Esophagus muscularis mucosa (tissue), 4 donors: ENCODE data around the gene MTCH1. TPM values are rescaled to one million over a fixed set of nuclear protein-coding genes. Genes with fewer than 3 reads are reported as not detected.

ENCODE experiments used
- DNase-seq: peaks from one replicate; pipeline ENCODE4 v3.0.0-alpha.2; 2017; ENCODE audit errors: extremely low spot score
- H3K27ac ChIP-seq, 4 donors: fragments of 200-600 bp; sonication (generic); replicated peaks in 1 of 4; 1 replicate in 3 of 4; 2 replicates in 1 of 4; pipeline ENCODE4 v1.5.1; 2016 to 2019; ENCODE audit warnings: mild to moderate bottlenecking in 1 of 4
- H3K27me3 ChIP-seq, 4 donors: fragments of 200-600 bp; sonication (generic); one replicate each; pipeline versions ENCODE4 v1.5.1 to v1.6.0; 2016 to 2019
- H3K36me3 ChIP-seq, 4 donors: fragments of 200-600 bp; sonication (generic); one replicate each; pipeline ENCODE4 v1.5.1; 2016 to 2019
- H3K4me1 ChIP-seq, 4 donors: fragments of 200-600 bp; sonication (generic); one replicate each; pipeline ENCODE4 v1.5.1; 2016 to 2019
- H3K4me3 ChIP-seq, 4 donors: fragments of 200-600 bp; sonication (generic); 1 replicate in 2 of 4; 2 replicates in 2 of 4; pipeline ENCODE4 v1.5.1; 2016 to 2019; ENCODE audit warnings: mild to moderate bottlenecking in 4 of 4, moderate library complexity in 1 of 4
- H3K9me3 ChIP-seq, 4 donors: fragments of 200-600 bp; sonication (generic); 1 replicate in 3 of 4; 2 replicates in 1 of 4; pipeline ENCODE4 v1.5.1; 2016 to 2019
- EP300 ChIP-seq: sonication (generic); formaldehyde crosslinking; IDR thresholded peaks from one replicate; pipeline ENCODE4 v1.6.1; 2017; ENCODE audit warnings: antibody characterized with exemption
- POLR2A ChIP-seq: fragments of 450-650 bp; IDR thresholded peaks from one replicate; pipeline ENCODE4 v1.6.1; 2017; ENCODE audit warnings: antibody characterized with exemption, moderate library complexity, mild to moderate bottlenecking, low read depth
- POLR2AphosphoS5 ChIP-seq, 2 donors: sonication (generic); formaldehyde crosslinking; IDR thresholded peaks; one replicate each; pipeline ENCODE4 v1.6.1; 2017; ENCODE audit warnings: antibody characterized with exemption in 2 of 2
- WGBS: methylation state at CpG from one replicate; pipeline ENCODE4 v1.1.5; 2018; 5-methylcytosine and 5-hydroxymethylcytosine counted together
- intact Hi-C: fragments of 100-400 bp; cut with DNase I; formaldehyde crosslinking; loops from one replicate; pipeline ENCODE4 v1.15.1; 2023
- total RNA-seq, 4 donors: library from RNA; depleted of rRNA; stranded (reverse); fragments of >200 nt; gene quantifications; one replicate each; pipeline versions ENCODE4 v1.1.0 to v1.2.1, GENCODE V29; 2016
- TF ChIP-seq, protein P1 (sequence below), 3 experiments: fragments of 200-600 bp in 2 of 3; fragments of 450-650 bp in 1 of 3; sonication (generic) in 2 of 3; IDR thresholded peaks; one replicate each; pipeline ENCODE4 v1.5.1; 2017 to 2019; ENCODE audit warnings: antibody characterized with exemption in 3 of 3, mild to moderate bottlenecking in 2 of 3, moderate library complexity in 1 of 3

Gene MTCH1
- total RNA-seq, 4 donors from 2014 or later: 205 to 258 (median 232) TPM

DNA sequence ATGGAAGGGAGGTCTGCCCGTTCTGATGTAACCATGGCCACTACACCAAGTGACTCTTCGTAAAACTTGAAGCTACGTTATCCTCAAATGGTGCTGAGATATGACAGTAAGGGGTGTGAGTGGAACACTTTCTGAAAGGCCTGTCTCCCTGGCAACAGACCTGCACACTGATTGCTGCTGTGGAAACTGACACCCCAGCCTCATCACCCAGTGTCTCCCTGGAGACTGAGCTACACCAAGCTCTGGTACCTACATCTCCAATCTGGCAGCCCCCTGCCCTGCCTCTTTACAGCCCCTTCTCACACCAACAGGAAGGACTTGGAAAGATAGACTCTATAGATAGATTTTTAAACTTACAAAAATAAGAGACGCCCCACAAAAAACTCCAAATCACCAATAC lies 18.2 kb downstream of the MTCH1 start:
- peaks cover 59 to 68% (median 65%) of the 10 kb centered on the region in 4 donors for H3K36me3 ChIP-seq
- H3K9me3 ChIP-seq: no peaks in the 10 kb centered on the region
- no peak overlapping the region for H3K27ac ChIP-seq
- TF ChIP-seq EP300: no peak
- TF ChIP-seq POLR2AphosphoS5 (IDR thresholded peaks at IDR 0.05): no peak
- no peak for TF ChIP-seq POLR2A
- TF ChIP-seq, protein P1, sequence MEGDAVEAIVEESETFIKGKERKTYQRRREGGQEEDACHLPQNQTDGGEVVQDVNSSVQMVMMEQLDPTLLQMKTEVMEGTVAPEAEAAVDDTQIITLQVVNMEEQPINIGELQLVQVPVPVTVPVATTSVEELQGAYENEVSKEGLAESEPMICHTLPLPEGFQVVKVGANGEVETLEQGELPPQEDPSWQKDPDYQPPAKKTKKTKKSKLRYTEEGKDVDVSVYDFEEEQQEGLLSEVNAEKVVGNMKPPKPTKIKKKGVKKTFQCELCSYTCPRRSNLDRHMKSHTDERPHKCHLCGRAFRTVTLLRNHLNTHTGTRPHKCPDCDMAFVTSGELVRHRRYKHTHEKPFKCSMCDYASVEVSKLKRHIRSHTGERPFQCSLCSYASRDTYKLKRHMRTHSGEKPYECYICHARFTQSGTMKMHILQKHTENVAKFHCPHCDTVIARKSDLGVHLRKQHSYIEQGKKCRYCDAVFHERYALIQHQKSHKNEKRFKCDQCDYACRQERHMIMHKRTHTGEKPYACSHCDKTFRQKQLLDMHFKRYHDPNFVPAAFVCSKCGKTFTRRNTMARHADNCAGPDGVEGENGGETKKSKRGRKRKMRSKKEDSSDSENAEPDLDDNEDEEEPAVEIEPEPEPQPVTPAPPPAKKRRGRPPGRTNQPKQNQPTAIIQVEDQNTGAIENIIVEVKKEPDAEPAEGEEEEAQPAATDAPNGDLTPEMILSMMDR (IDR thresholded peaks at IDR 0.05): no peak
- DNase-seq: no peak
- intact Hi-C loops: no loop called here
- 72% methylated on average over 4 of the region's 4 CpGs for WGBS
- H3K27me3 ChIP-seq: no peaks in the 10 kb centered on the region
- H3K4me3 ChIP-seq: no peak overlapping the region
- peaks cover 27 to 58% (median 33%) of the 10 kb centered on the region in 4 donors for H3K4me1 ChIP-seq

DNA sequence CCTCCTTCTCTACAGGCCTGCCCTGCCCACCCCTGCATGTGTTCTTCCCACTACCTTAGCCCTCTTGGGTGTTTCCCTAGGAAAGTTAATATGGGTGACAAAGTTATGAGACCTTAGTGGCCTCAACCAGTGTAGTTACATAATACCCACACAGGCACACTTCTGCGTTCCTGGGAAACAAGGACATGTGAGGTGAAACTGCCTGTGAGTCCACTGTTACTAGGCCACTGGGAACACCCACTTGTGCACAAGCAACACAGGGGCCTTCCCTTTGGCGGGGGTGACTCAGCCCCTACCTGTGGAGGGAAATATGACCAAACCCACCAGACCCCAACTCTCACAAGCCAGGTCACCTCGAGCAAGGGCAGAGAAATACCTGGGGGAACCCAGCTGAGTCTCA lies 18.7 kb downstream of the MTCH1 start:
- H3K27ac ChIP-seq: no peak overlapping the region
- H3K9me3 ChIP-seq: no peaks in the 10 kb centered on the region
- DNase-seq: no peak
- 92% methylated on average over 2 of the region's 3 CpGs for WGBS
- H3K36me3 ChIP-seq: peaks cover 54 to 63% (median 60%) of the 10 kb centered on the region in 4 donors
- TF ChIP-seq EP300 (no peak), POLR2AphosphoS5 (IDR thresholded peaks at IDR 0.05) (no peak), POLR2A (no peak)
- TF ChIP-seq, protein P1 (IDR thresholded peaks at IDR 0.05): no peak
- H3K4me3 ChIP-seq: no peak overlapping the region
- intact Hi-C loops: no loop called here
- H3K27me3 ChIP-seq: no peaks in the 10 kb centered on the region
- H3K4me1 ChIP-seq: peaks cover 24 to 53% (median 33%) of the 10 kb centered on the region in 4 donors

DNA sequence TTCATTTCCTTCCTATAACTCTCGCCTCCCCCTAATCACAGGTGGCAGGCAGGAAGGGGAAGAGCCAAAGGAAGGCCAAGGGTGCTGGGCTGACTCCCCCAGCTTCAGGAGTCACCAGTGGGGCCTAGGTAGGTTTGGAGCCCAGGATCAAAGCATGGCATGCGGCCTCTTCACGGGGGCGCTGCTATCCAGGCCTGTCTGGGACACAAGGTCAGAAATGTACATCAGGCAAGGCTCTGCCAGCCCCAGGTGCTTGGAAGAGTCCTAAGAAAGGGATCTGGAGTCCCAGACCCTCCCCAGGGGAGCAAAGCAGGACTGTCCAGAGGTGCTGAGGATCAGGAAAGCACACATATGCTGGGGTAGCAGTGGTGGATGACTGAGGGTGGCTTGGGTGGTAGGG lies 21.1 kb downstream of the MTCH1 start:
- Histone ChIP-seq H3K9me3 (no peaks in the 10 kb centered on the region), H3K27me3 (no peaks in the 10 kb centered on the region), H3K27ac (no peak overlapping the region), H3K36me3 (peaks cover 30 to 39% (median 36%) of the 10 kb centered on the region in 4 donors), H3K4me3 (no peak overlapping the region), H3K4me1 (peaks cover 24 to 39% (median 30%) of the 10 kb centered on the region in 4 donors)
- WGBS: 86% methylated on average over 1 of the region's 4 CpGs
- TF ChIP-seq POLR2AphosphoS5 (IDR thresholded peaks at IDR 0.05) (no peak), POLR2A (no peak), EP300 (no peak)
- TF ChIP-seq, protein P1 (IDR thresholded peaks at IDR 0.05): no peak
- intact Hi-C loops: no loop called here
- DNase-seq: no peak

DNA sequence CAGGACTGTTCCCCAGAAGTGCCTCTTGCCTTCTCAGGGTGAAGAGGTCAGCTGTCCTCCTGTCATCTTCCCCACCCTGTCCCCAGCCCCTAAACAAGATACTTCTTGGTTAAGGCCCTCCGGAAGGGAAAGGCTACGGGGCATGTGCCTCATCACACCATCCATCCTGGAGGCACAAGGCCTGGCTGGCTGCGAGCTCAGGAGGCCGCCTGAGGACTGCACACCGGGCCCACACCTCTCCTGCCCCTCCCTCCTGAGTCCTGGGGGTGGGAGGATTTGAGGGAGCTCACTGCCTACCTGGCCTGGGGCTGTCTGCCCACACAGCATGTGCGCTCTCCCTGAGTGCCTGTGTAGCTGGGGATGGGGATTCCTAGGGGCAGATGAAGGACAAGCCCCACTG lies 21.6 kb downstream of the MTCH1 start:
- no peak for DNase-seq
- Histone ChIP-seq H3K27me3 (no peaks in the 10 kb centered on the region), H3K4me3 (no peak overlapping the region), H3K9me3 (no peaks in the 10 kb centered on the region), H3K36me3 (peaks cover 25 to 34% (median 30%) of the 10 kb centered on the region in 4 donors), H3K27ac (no peak overlapping the region), H3K4me1 (peaks cover 23 to 39% (median 27%) of the 10 kb centered on the region in 4 donors)
- no peak for TF ChIP-seq POLR2A
- no peak for TF ChIP-seq POLR2AphosphoS5 (IDR thresholded peaks at IDR 0.05)
- no peak for TF ChIP-seq EP300
- TF ChIP-seq, protein P1 (IDR thresholded peaks at IDR 0.05): no peak
- intact Hi-C loops: no loop called here
- WGBS: 75% methylated on average over 6 of the region's 6 CpGs
